NCI-H2196 treated with DMSO at 0.1 percent for 48 hours (cell line): ENCODE measurements around the gene POLR3K.

Source experiments
- DNase-seq: peaks from one replicate; lab custom pipeline; 2025; ENCODE audit not compliant: unreplicated experiment; lab: John Stamatoyannopoulos, UW

The POLR3K gene

GRCh38 chr16:53346-54236 is at the start of gene POLR3K, which contains the start of gene SNRNP25:
TSS of gene POLR3K (minus strand) at chr16:53608. CDS start at chr16:53586, 22 bp downstream.
TSS of gene SNRNP25 (plus strand) at chr16:53828. CDS start at chr16:54017, 189 bp downstream.
- DNase-seq: peak; percentile 96

- no peak for DNase-seq
Observed at GRCh38 chr16:102060-102855, 48.9 kb upstream of the POLR3K start.

- DNase-seq: no peak
Observed at GRCh38 chr16:101586-101985, 48.2 kb upstream of the POLR3K start.

- no peak for DNase-seq
Observed at GRCh38 chr16:100989-101388, 47.6 kb upstream of the POLR3K start.

GRCh38 chr16:97822-98221 is 44.4 kb upstream of the POLR3K start:
- DNase-seq: no peak

- peak; percentile 72 for DNase-seq
Observed at GRCh38 chr16:96935-97381, 43.5 kb upstream of the POLR3K start.

GRCh38 chr16:94918-95265 is 41.5 kb upstream of the POLR3K start:
- no peak for DNase-seq

- no peak for DNase-seq
Observed at GRCh38 chr16:92431-93339, 39.3 kb upstream of the POLR3K start.

- peak; percentile 89 for DNase-seq
Observed at GRCh38 chr16:91484-91883, 38.1 kb upstream of the POLR3K start.

GRCh38 chr16:89391-90302 is 36.2 kb upstream of the POLR3K start:
- no peak for DNase-seq

GRCh38 chr16:88613-89012 is 35.2 kb upstream of the POLR3K start:
- no peak for DNase-seq

GRCh38 chr16:86483-86952 is 33.1 kb upstream of the POLR3K start:
- no peak for DNase-seq

GRCh38 chr16:85865-86264 is 32.5 kb upstream of the POLR3K start:
- no peak for DNase-seq

GRCh38 chr16:85407-85782 is 32.0 kb upstream of the POLR3K start:
- no peak for DNase-seq

GRCh38 chr16:84718-85406 is 31.5 kb upstream of the POLR3K start:
- peak; percentile 97 for DNase-seq

GRCh38 chr16:83781-84615 is 30.6 kb upstream of the POLR3K start:
- peak; percentile 80 for DNase-seq

GRCh38 chr16:83060-83603 is 29.7 kb upstream of the POLR3K start:
- no peak for DNase-seq
